H1 (cell line): Measurements from ENCODE around the gene RAB10. TPM values are rescaled to one million over a fixed set of nuclear protein-coding genes. Genes with fewer than 3 reads are reported as not detected.

ENCODE experiments used
- CTCF ChIA-PET: fragments of 300-600 bp; sonication (Branson Sonifier 250); formaldehyde crosslinking; loops from one replicate; lab custom pipeline; 2021; ENCODE audit not compliant: partially characterized antibody; lab: Charles Lee
- POLR2A ChIA-PET: fragments of 300-600 bp; sonication (Branson Sonifier 250); formaldehyde crosslinking; loops from one replicate; lab custom pipeline; 2021; ENCODE audit warnings: inconsistent platforms; ENCODE audit not compliant: partially characterized antibody; lab: Charles Lee
- DNase-seq, 2 experiments: peaks; one replicate each; pipeline versions ENCODE4 v3.0.0 to v3.0.0-alpha.2; 2010 to 2022; ENCODE audit warnings: low spot score in 2 of 2, low read depth in 1 of 2, mixed read lengths in 1 of 2
- FAIRE-seq: peaks from 2 replicates; lab custom pipeline; 2011; peaks lifted over from hg19 to GRCh38; lab: Jason Lieb, UNC
- H2AFZ ChIP-seq: 2 replicates; pipeline ENCODE4 v1.8.1; 2012; ENCODE audit warnings: low read length, inconsistent platforms
- H2AK5ac ChIP-seq: 2 replicates; pipeline ENCODE4 v1.6.1; 2013; ENCODE audit warnings: low read depth, low read length
- H2BK120ac ChIP-seq: replicated peaks from 2 replicates; pipeline ENCODE3; 2013; ENCODE audit warnings: low read depth, low read length, inconsistent platforms
- H2BK12ac ChIP-seq: 2 replicates; pipeline ENCODE4 v1.6.1; 2013; ENCODE audit warnings: low read depth, low read length
- H2BK15ac ChIP-seq: 2 replicates; pipeline ENCODE4 v1.6.1; 2013; ENCODE audit warnings: low read length
- H2BK20ac ChIP-seq: 2 replicates; pipeline ENCODE4 v1.6.1; 2013; ENCODE audit warnings: low read length
- H2BK5ac ChIP-seq: 2 replicates; pipeline ENCODE4 v1.6.1; 2013; ENCODE audit warnings: low read depth, low read length
- H3K14ac ChIP-seq: 2 replicates; pipeline ENCODE4 v1.6.1; 2013; ENCODE audit warnings: inconsistent platforms; ENCODE audit not compliant: insufficient read length
- H3K18ac ChIP-seq: 2 replicates; pipeline ENCODE4 v1.6.1; 2013; ENCODE audit warnings: low read length; ENCODE audit errors: extremely low read depth
- H3K23ac ChIP-seq: 2 replicates; pipeline ENCODE4 v1.6.1; 2013; ENCODE audit warnings: inconsistent platforms; ENCODE audit not compliant: insufficient read length
- H3K23me2 ChIP-seq: 2 replicates; pipeline ENCODE4 v1.6.1; 2013; ENCODE audit warnings: low read depth, low read length
- H3K27ac ChIP-seq: 2 replicates; pipeline ENCODE4 v1.6.1; 2011; ENCODE audit warnings: low read depth, low read length, inconsistent platforms
- H3K27me3 ChIP-seq, 4 experiments: replicated peaks in 1 of 4; 1 replicate in 1 of 4; 2 replicates in 3 of 4; pipeline versions ENCODE4 v1.6.1 to v1.8.1; 2011 to 2013; ENCODE audit warnings: low read length in 3 of 4, mild to moderate bottlenecking in 3 of 4, inconsistent platforms in 2 of 4, mixed read lengths in 2 of 4, moderate library complexity in 1 of 4; ENCODE audit not compliant: control insufficient read depth in 3 of 4, insufficient read depth in 3 of 4; ENCODE audit errors: extremely low read depth in 1 of 4
- H3K36me3 ChIP-seq, 4 experiments: 2 replicates each; pipeline versions ENCODE4 v1.6.1 to v1.8.1; 2011 to 2013; ENCODE audit warnings: mild to moderate bottlenecking in 4 of 4, low read length in 3 of 4, moderate library complexity in 2 of 4, control low read depth in 1 of 4, inconsistent platforms in 1 of 4; ENCODE audit not compliant: insufficient read depth in 4 of 4, control insufficient read depth in 2 of 4
- H3K4ac ChIP-seq: replicated peaks from 2 replicates; pipeline ENCODE3; 2013; ENCODE audit warnings: low read length, low read depth, mixed read lengths, inconsistent platforms; ENCODE audit not compliant: insufficient read length
- H3K4me1 ChIP-seq, 4 experiments: replicated peaks in 1 of 4; 1 replicate in 1 of 4; 2 replicates in 3 of 4; pipeline versions ENCODE4 v1.6.1 to v1.8.1; 2011 to 2013; ENCODE audit warnings: low read length in 3 of 4, inconsistent platforms in 2 of 4, mixed read lengths in 1 of 4; ENCODE audit not compliant: insufficient read depth in 4 of 4, control insufficient read depth in 3 of 4
- H3K4me2 ChIP-seq, 2 experiments: 2 replicates each; pipeline versions ENCODE4 v1.6.1 to v1.8.1; 2011 to 2013; ENCODE audit warnings: low read depth in 2 of 2, low read length in 2 of 2, control low read depth in 1 of 2, inconsistent platforms in 1 of 2, mild to moderate bottlenecking in 1 of 2; ENCODE audit not compliant: insufficient read depth in 1 of 2
- H3K4me3 ChIP-seq, 4 experiments: fragments of 200-600, 300-600 bp in 1 of 4; sonication (generic), shearing (Covaris generic), sonication (Bioruptor Twin) in 1 of 4; 2 replicates each; pipeline versions ENCODE4 v1.5.1 to v1.8.1; 2011 to 2016; ENCODE audit warnings: low read length in 4 of 4, low read depth in 3 of 4, control low read depth in 2 of 4, inconsistent platforms in 2 of 4, mild to moderate bottlenecking in 2 of 4, mixed read lengths in 1 of 4, moderate library complexity in 1 of 4; ENCODE audit not compliant: insufficient read depth in 2 of 4; ENCODE audit errors: extremely low read depth in 1 of 4
- H3K56ac ChIP-seq: replicated peaks from 2 replicates; pipeline ENCODE3; 2013; ENCODE audit warnings: low read depth, mild to moderate bottlenecking, mixed read lengths, low read length, inconsistent platforms; ENCODE audit not compliant: insufficient read length
- H3K79me1 ChIP-seq: 2 replicates; pipeline ENCODE4 v1.6.1; 2013; ENCODE audit warnings: low read depth, low read length, control low read depth
- H3K79me2 ChIP-seq, 2 experiments: 2 replicates each; pipeline versions ENCODE4 v1.6.1 to v1.8.1; 2012 to 2013; ENCODE audit warnings: low read length in 2 of 2, mild to moderate bottlenecking in 2 of 2, inconsistent platforms in 1 of 2; ENCODE audit not compliant: insufficient read depth in 2 of 2, control insufficient read depth in 1 of 2
- H3K9ac ChIP-seq, 4 experiments: replicated peaks in 1 of 4; 1 replicate in 1 of 4; 2 replicates in 3 of 4; pipeline versions ENCODE4 v1.6.1 to v1.8.1; 2011 to 2013; ENCODE audit warnings: low read depth in 3 of 4, low read length in 3 of 4, control low read depth in 2 of 4, mild to moderate bottlenecking in 2 of 4, moderate library complexity in 2 of 4, inconsistent platforms in 1 of 4; ENCODE audit errors: extremely low read depth in 1 of 4
- H3K9me3 ChIP-seq, 2 experiments: 2 replicates each; pipeline versions ENCODE4 v1.6.1 to v1.8.1; 2012 to 2013; ENCODE audit warnings: mild to moderate bottlenecking in 2 of 2, moderate library complexity in 2 of 2, control low read depth in 1 of 2, inconsistent platforms in 1 of 2, low read depth in 1 of 2, low read length in 1 of 2, mixed read lengths in 1 of 2; ENCODE audit not compliant: insufficient read depth in 2 of 2
- H4K20me1 ChIP-seq, 2 experiments: replicated peaks in 1 of 2; 2 replicates each; pipeline versions ENCODE3 to v1.8.1; 2011 to 2013; ENCODE audit warnings: inconsistent platforms in 2 of 2, low read length in 2 of 2, mild to moderate bottlenecking in 1 of 2; ENCODE audit not compliant: insufficient read depth in 2 of 2, control insufficient read depth in 1 of 2
- H4K5ac ChIP-seq: 2 replicates; pipeline ENCODE4 v1.6.1; 2013; ENCODE audit warnings: low read length, low read depth, mixed read lengths, inconsistent platforms; ENCODE audit not compliant: insufficient read length
- H4K8ac ChIP-seq: 2 replicates; pipeline ENCODE4 v1.8.0; 2013; ENCODE audit warnings: mild to moderate bottlenecking, moderate library complexity, low read length, inconsistent platforms; ENCODE audit not compliant: insufficient read depth; ENCODE audit errors: extremely low read depth
- H4K91ac ChIP-seq: replicated peaks from 2 replicates; pipeline ENCODE3; 2013; ENCODE audit warnings: low read length, mixed read lengths, inconsistent platforms; ENCODE audit not compliant: insufficient read length
- BACH1 ChIP-seq: IDR thresholded peaks from 2 replicates; pipeline ENCODE4 v1.6.1; 2012; ENCODE audit warnings: low read length, improper control_type of control experiment
- EP300 ChIP-seq, 2 experiments: IDR thresholded peaks; 1 replicate in 1 of 2; 2 replicates in 1 of 2; pipeline ENCODE4 v1.6.1; 2011 to 2012; ENCODE audit warnings: low read depth in 2 of 2, low read length in 2 of 2, mild to moderate bottlenecking in 2 of 2, borderline replicate concordance in 1 of 2, inconsistent platforms in 1 of 2, moderate library complexity in 1 of 2
- GTF2F1 ChIP-seq: IDR thresholded peaks from 2 replicates; pipeline ENCODE4 v1.6.1; 2012; ENCODE audit warnings: low read depth, low read length, improper control_type of control experiment, borderline replicate concordance
- JUND ChIP-seq: IDR thresholded peaks from 2 replicates; pipeline ENCODE4 v1.6.1; 2011; ENCODE audit warnings: mild to moderate bottlenecking, improper control_type of control experiment, low read length
- NANOG ChIP-seq: IDR thresholded peaks from 2 replicates; pipeline ENCODE4 v1.6.1; 2011; ENCODE audit warnings: low read length, low read depth, mild to moderate bottlenecking, inconsistent platforms; ENCODE audit not compliant: insufficient read depth, poor library complexity, severe bottlenecking
- PHF8 ChIP-seq: fragments of 200-600 bp; sonication (generic); conservative IDR thresholded peaks from 2 replicates; pipeline ENCODE4 v1.7.1; 2012; ENCODE audit warnings: low read depth, mild to moderate bottlenecking, inconsistent platforms, low read length, moderate library complexity
- SAP30 ChIP-seq: fragments of 300-600 bp; sonication (generic); IDR thresholded peaks from 2 replicates; pipeline ENCODE4 v1.7.1; 2012; ENCODE audit warnings: low read length, moderate library complexity, mild to moderate bottlenecking, inconsistent platforms; ENCODE audit not compliant: insufficient read depth, insufficient replicate concordance
- SIX5 ChIP-seq: IDR thresholded peaks from 2 replicates; pipeline ENCODE4 v1.6.1; 2011; ENCODE audit warnings: mild to moderate bottlenecking, low read depth, low read length
- SP1 ChIP-seq: IDR thresholded peaks from 2 replicates; pipeline ENCODE4 v1.6.1; 2011; ENCODE audit warnings: low read depth, low read length
- SP2 ChIP-seq: IDR thresholded peaks from 2 replicates; pipeline ENCODE4 v1.6.1; 2012; ENCODE audit warnings: mild to moderate bottlenecking, low read length, inconsistent platforms
- TAF1 ChIP-seq: IDR thresholded peaks from 2 replicates; pipeline ENCODE4 v1.6.1; 2011; ENCODE audit warnings: mild to moderate bottlenecking, low read depth, low read length
- ZNF274 ChIP-seq: IDR thresholded peaks from 2 replicates; pipeline ENCODE4 v1.7.0; 2012; ENCODE audit warnings: low read length, borderline replicate concordance; ENCODE audit errors: extremely low read depth
- WGBS, 2 experiments: shearing (Covaris generic) in 1 of 2; methylation state at CpG; one replicate each; pipeline versions ENCODE4 v1.1.6 to v1.1.7; 2013 to 2015; ENCODE audit warnings: low lambda C conversion rate in 2 of 2, mixed read lengths in 2 of 2, inconsistent platforms in 1 of 2, low coverage in 1 of 2, missing lambda C conversion rate in 1 of 2; ENCODE audit not compliant: insufficient replicate concordance in 2 of 2, insufficient coverage in 1 of 2, insufficient read length in 1 of 2; ENCODE audit errors: extremely low coverage in 1 of 2, missing lambda C conversion rate in 1 of 2; 5-methylcytosine and 5-hydroxymethylcytosine counted together
- polyA plus RNA-seq, 7 experiments: library from polyadenylated mRNA; depleted of rRNA in 3 of 7; stranded (reverse) in 5 of 7; unstranded in 2 of 7; fragments of >200 nt in 5 of 7; fragments of 200-250 nt in 2 of 7; gene quantifications; 1 replicate in 5 of 7; 2 replicates in 1 of 7; 4 replicates in 1 of 7; pipeline versions ENCODE4 v1.2.1 to v1.2.3, GENCODE V29; 2011 to 2013; ENCODE audit warnings: missing spikeins in 2 of 7, mixed read lengths in 2 of 7
- total RNA-seq: library from RNA; stranded (reverse); fragmentation: NEBNext Ultra II Directional; extraction: Animal tissue kit (Norgen Biotek cat#: 25700); gene quantifications from 2 replicates; pipeline ENCODE4 v1.2.1, GENCODE V29; 2021
- TF ChIP-seq, protein P1 (sequence below): IDR thresholded peaks from 2 replicates; pipeline ENCODE4 v1.6.1; 2012; ENCODE audit warnings: inconsistent platforms

The RAB10 gene
- total and polyA plus RNA-seq, 2 of the 8 experiments (the other 6 are each of a cell fraction or from before 2014, with no cell fraction given), result 42.6 to 136 TPM

DNA sequence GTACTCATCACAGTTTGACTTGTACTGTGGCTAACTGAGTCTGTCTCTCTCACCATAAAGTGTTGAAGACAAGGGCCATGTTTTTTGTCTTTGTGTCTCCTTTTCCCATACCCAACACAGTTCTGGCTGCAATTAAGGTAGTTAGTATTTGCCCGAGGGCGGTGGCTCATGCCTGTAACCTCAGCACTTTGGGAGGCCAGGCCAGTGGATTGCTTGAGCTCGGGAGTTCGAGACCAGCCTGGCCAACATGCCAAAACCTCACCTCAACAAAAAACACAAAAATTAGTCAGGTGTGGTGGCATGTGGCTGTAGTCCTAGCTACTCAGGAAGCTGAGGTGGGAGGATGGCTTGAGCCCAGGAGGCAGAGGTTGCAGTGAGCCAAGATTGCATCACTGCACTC lies 44.7 kb upstream of the RAB10 start:
- H3K4ac ChIP-seq, result no peak overlapping the region
- H3K36me3 ChIP-seq, result no peaks in the 10 kb centered on the region
- no peaks in the 10 kb centered on the region for H3K79me1 ChIP-seq
- no peak overlapping the region for H3K14ac ChIP-seq
- no peak overlapping the region for H3K23ac ChIP-seq
- no peak overlapping the region for H2AK5ac ChIP-seq
- no peaks in the 10 kb centered on the region for H3K23me2 ChIP-seq
- H4K8ac ChIP-seq, result no peak overlapping the region
- ChIA-PET POLR2A (interaction anchor here (0.9 kb wide), 1 partner anchor 46 kb away, joined by 3 read pairs; no protein-coding TSS in a partner anchor), CTCF (interaction anchor here (0.6 to 0.7 kb wide), 2 partner anchors 58 to 94 kb away, joined by 3 read pairs; no protein-coding TSS in a partner anchor)
- no peaks in the 10 kb centered on the region for H3K27me3 ChIP-seq
- no peak overlapping the region for H3K9ac ChIP-seq
- H2AFZ ChIP-seq, result no peak overlapping the region
- no peaks in the 10 kb centered on the region for H4K20me1 ChIP-seq
- FAIRE-seq (no peak), DNase-seq (no peak)
- H2BK5ac ChIP-seq, result no peak overlapping the region
- H3K4me1 ChIP-seq, result no peaks in the 10 kb centered on the region
- H2BK20ac ChIP-seq, result no peak overlapping the region
- no peak overlapping the region for H2BK120ac ChIP-seq
- WGBS, 2 experiments, result 89% methylated on average over 4 of the region's 4 CpGs; no CpG with 5 or more reads in 1 of the 2 experiments
- H4K91ac ChIP-seq, result no peak overlapping the region
- H2BK15ac ChIP-seq, result no peak overlapping the region
- H3K4me2 ChIP-seq, result no peak overlapping the region
- no peaks in the 10 kb centered on the region for H3K79me2 ChIP-seq
- no peak overlapping the region for H4K5ac ChIP-seq
- no peak overlapping the region for H3K4me3 ChIP-seq
- no peak overlapping the region for H2BK12ac ChIP-seq
- no peak overlapping the region for H3K56ac ChIP-seq
- no peak overlapping the region for H3K18ac ChIP-seq
- H3K9me3 ChIP-seq, result no peaks in the 10 kb centered on the region
- no peak overlapping the region for H3K27ac ChIP-seq
- TF ChIP-seq TAF1 (no peak), ZNF274 (no peak), SAP30 (no peak), JUND (no peak), NANOG (no peak), PHF8 (no peak), BACH1 (no peak), SP1 (no peak), SP2 (no peak), GTF2F1 (no peak), SIX5 (no peak), EP300 (IDR thresholded peaks at IDR 0.05; ENCODE audit: borderline replicate concordance in 1 of 2, low read depth in 2 of 2, low read length in 2 of 2) (no peak)
- TF ChIP-seq, protein P1, sequence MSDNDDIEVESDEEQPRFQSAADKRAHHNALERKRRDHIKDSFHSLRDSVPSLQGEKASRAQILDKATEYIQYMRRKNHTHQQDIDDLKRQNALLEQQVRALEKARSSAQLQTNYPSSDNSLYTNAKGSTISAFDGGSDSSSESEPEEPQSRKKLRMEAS, result no peak
